ENCODE data around the gene ELL2.
"Not testable (repeated sequence)": the region's sequence is repeated elsewhere in the genome, so short reads cannot be mapped to it uniquely, and the experiment has no call there.

ELL2 gene

GRCh38 chr5:95927927-95928723, 33.5 kb downstream of the ELL2 start:
- no peak for DNase-seq

DNA sequence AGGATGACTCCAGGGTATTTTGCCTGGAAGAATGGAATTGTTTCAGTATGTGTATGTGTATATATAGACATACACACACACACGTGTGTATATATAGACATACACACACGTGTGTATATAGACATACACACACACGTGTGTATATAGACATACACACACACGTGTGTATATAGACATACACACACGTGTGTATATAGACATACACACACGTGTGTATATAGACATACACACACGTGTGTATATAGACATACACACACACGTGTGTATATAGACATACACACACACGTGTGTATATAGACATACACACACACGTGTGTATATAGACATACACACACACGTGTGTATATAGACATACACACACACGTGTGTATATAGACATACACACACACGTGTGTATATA, 34.4 kb downstream of the ELL2 start:
- DNase-seq, result not testable (repeated sequence)

DNA sequence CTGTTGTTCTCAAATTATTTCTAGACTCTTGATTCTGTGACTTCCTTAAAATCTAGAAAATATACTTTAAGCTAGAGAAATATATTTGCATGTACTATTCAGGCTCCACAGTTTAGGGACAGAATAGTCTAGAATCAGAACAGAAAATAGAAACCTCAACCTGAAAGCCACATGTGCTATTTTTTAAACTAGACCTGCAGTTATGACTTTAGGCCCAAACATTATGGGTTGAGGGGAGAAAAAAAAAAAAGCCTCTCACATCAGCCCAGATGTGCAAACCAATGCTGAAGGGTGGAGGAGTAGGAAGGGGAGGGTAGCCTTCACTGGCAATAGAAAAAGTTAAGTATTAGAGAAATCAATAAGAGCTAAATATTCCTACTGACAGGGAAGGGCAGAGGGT, 35.7 kb downstream of the ELL2 start:
- DNase-seq, result no peak

- DNase-seq, result no peak
These were observed 36.3 kb downstream of the ELL2 start for GRCh38 chr5:95925378-95925744.

DNA sequence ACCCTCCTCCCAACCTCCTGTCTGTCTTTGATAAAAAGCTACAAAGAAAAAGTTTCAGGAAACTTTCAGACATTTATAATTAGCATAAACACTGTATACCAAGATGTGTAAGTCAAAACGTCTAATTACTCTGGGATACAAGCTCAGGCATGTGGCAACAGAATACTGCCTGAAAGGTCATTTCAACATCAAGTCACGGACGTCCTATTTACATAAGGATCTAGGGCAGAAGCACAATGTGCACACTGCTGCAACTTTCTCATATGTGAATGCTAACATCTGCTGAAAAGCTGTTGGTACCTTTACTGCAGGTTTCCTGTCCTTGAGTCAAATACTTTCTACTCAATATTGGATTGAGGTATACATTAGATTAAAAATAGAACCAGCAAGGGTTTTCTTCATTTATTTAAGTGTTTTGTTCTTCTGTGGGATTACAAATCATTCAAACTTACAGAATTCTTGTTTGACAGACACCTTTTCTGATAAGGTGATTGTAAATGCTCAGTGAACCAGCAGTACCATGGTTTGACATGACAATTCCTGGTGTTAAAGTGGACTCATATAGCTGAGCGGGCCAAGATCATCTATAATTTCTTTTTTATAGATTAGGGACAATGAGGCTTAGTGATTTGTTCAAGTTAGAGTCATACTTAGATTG, 36.8 kb downstream of the ELL2 start:
- DNase-seq, result peak; percentile 32

GRCh38 chr5:95923918-95924544, 37.6 kb downstream of the ELL2 start:
- DNase-seq, result no peak

GRCh38 chr5:95922798-95923197, 38.9 kb downstream of the ELL2 start:
- DNase-seq, result no peak

DNA sequence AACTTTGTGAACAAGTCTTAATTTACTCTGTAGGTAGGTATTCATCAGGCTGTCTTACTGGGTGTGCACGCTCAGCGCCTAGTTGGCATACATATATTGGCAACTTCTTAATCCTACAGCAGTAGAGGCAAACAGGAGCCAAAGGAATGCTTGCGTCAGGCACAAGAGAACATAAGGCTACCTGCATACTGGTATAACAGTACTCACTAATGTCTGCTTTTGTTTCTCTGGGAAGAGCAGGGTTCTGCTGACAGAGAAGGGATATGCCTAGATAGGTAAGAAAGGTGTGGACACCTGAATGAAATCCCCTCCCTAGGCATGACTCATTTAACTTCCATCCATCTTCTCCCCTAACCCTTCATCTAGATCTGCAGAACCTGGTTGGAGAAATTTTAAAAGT, 40.1 kb downstream of the ELL2 start:
- no peak for DNase-seq

DNA sequence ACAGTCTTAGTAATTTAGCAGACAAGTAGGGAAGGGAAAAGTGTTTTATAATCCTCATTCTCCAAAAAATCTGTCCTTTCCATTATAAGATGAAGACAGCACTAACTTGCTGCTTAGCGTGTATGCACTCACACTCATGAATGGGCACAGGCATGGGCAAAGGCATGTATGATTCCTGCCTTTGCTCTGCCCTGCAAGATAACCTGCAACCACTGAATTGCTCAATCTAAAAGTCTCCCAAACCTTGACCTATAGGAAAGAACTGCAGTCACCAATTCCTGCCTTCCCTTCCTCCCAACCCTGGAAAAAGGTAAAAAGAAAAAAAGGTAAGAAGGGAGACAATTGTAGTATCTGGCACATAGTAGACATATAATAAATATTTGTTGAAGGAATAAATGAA, 40.8 kb downstream of the ELL2 start:
- DNase-seq, result no peak

GRCh38 chr5:95919658-95920057, 42.0 kb downstream of the ELL2 start:
- no peak for DNase-seq

GRCh38 chr5:95918421-95919006, 43.1 kb downstream of the ELL2 start:
- no peak for DNase-seq

DNA sequence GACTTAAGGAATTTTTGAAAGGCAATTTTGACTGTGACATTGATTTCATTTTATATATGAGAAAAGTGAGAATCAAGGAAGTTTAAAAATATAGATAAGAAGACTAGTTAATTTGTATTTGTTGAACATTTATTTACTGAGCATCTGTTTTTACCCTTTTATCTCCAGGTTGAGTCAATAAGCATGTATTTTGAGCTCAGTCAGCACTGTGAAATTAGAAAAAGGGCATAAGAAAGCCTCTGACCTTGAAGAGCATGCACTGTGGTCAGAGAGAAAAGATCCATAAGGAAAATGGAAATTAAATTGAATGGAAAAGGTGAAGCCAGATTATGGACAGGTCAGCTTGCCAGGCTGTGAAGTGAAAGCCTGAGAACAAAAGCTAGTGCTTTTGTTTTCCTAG, 44.4 kb downstream of the ELL2 start:
- DNase-seq, result no peak

GRCh38 chr5:95916687-95917085, 45.0 kb downstream of the ELL2 start:
- no peak for DNase-seq

GRCh38 chr5:95915999-95916686, 45.5 kb downstream of the ELL2 start:
- DNase-seq, result no peak

DNA sequence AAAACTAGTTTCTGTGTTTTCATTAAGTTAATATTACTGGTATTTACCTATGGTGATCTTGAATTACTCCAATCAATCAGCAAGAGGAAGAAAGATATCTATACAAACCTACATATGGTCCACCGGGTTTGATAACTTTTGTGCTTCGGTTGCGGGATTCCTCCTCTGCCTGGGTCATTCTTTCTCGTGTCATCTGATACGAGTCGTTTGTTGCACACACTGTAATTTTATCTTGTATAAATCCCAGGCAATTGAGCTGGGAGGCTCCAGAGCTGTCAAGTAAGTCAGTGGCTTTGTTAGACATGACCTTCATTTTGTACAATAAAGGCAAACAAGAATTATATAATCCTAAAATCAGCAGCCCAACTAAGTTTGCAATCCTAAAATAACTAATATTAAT, 48.0 kb downstream of the ELL2 start:
- DNase-seq, result no peak

GRCh38 chr5:95912029-95912428, 49.6 kb downstream of the ELL2 start:
- no peak for DNase-seq

DNA sequence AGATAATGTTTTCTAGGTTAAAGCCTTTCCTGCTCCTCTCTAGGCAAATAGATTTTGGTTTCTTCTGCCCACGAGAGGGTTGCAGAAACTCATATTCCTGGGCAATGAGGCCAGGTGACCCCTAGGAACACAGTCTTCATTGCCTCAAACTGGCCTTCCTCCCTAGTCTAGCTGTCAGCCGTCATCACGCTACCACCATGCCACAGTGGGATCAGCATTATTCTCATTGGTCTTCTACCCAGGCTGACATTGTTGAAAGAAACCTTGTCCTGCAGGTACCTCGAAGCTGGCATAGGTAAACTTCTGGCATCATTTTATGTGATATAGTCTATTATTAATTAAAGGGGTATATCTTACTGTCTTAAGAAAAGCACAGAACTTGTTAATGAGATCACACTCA, 51.1 kb downstream of the ELL2 start:
- DNase-seq, result no peak

- DNase-seq, result no peak
These were observed 51.9 kb downstream of the ELL2 start for GRCh38 chr5:95909738-95910137.

- no peak for DNase-seq
These were observed 52.9 kb downstream of the ELL2 start for GRCh38 chr5:95908799-95909198.

DNA sequence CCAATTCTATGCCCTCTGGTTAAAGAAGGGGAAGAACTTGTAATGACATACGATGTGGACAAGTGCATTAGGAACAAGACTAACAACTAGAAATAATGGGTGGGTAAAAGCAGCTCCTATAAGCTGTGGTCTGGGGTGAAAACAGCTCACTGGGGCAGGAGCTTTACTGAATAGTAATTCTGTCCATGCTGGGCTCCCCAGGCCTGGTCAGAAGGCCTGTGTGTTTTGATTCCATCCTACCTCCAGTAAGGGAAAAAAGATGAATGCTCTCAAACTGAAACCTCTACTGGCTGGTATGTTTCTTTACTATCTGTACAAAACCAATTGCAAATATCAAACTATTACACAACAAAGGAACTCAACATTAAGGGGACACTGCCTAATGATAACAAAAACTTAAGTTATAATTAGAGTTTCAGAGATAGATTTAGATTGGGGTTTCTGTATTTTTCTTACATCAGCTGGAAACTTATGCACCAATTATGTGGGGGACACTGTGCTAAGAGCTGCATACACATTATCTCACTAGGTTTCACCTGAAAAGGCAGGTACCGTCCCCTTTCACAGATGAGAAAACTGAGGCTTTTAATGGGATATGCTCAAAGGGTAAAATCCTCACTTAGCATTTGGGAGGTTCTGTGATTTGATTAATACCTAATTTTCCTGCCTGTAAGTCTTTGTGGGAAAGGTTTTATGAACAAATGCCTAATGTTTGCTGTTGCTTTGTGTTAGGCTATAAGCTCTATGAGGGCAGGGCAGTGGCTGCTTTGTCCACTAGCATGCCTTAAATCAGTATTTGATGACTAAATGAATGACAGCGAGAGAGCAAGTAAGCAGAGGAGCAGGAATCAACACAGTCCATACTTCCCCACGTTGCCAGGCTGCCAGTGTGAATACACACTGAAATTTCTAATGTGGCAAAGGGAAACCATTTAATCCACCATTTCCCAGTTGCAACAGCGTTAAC, 53.6 kb downstream of the ELL2 start:
- DNase-seq, result no peak

GRCh38 chr5:95907067-95907705, 54.5 kb downstream of the ELL2 start:
- DNase-seq, result no peak
